A172 (cell line): ENCODE data around the gene MXD3. TPM values are rescaled to one million over a fixed set of nuclear protein-coding genes. Genes with fewer than 3 reads are reported as not detected.
A peak's percentile ranks its signal among the peaks of the same experiment; 100 is the strongest.
"Not testable (repeated sequence)": the region's sequence is repeated elsewhere in the genome, so short reads cannot be mapped to it uniquely, and the experiment has no call there.

Source experiments
- DNase-seq: peaks from one replicate; pipeline ENCODE4 v3.0.0-alpha.2; 2015; ENCODE audit warnings: low spot score
- total RNA-seq: library from RNA; depleted of rRNA; stranded (reverse); fragments of >200 nt; shearing (Covaris generic); gene quantifications from 2 replicates; pipeline ENCODE4 v1.2.3, GENCODE V29; 2014; rRNA removed

MXD3 gene, protein sequence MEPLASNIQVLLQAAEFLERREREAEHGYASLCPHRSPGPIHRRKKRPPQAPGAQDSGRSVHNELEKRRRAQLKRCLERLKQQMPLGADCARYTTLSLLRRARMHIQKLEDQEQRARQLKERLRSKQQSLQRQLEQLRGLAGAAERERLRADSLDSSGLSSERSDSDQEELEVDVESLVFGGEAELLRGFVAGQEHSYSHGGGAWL
- 81.3 and 99.7 TPM in 2 replicates for total RNA-seq

- peak; percentile 97 for DNase-seq
These were observed at the start of gene MXD3 for GRCh38 chr5:177311723-177312648. TSS of gene MXD3 (minus strand) at chr5:177311898. CDS start at chr5:177311830, 68 bp downstream.

GRCh38 chr5:177360740-177361139 is 49.0 kb upstream of the MXD3 start:
- DNase-seq: not testable (repeated sequence)

DNA sequence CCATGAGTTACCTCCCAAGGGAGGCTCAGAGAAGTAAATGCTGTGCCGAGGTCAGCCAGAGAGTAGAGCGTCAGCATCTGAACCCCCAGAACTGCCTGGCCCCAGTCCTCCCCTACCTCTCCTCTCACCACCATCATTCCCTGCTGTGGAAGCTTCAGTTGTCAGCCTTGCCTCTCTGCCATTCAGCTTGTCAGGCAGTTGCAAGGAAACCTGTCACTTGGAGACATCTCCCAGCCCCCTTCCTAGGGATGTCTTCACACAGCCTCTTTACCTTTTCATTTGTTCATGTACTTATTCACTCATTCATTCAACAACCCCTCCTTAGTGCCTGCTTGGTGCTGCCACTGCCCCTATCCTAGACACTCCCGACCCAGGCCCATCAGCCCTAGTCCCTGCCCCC is 48.2 kb upstream of the MXD3 start:
- no peak for DNase-seq

GRCh38 chr5:177359451-177359851 is 47.8 kb upstream of the MXD3 start:
- DNase-seq: no peak

DNA sequence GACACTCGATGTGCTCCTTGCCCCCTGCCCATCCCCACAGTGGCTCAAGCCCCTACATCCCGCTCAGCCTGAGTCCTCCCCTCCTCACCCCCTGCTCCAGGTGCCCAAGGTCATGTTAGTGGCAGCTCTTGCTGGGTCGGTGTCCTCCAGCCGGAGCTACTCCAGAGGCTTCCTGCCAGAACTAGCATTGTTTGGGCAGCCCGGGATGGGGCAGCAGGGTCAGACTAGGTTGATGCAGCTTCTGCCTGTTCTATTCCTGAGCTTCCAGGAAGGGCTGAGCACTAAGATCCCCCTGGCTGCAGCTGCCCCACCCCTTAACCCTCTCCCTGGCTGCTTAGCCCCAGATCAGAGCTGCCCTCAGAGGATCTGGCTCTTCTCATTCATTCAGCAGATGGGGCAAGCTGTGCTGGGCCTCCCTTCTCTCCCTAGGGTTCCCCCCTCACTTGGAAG is 46.7 kb upstream of the MXD3 start:
- no peak for DNase-seq

DNA sequence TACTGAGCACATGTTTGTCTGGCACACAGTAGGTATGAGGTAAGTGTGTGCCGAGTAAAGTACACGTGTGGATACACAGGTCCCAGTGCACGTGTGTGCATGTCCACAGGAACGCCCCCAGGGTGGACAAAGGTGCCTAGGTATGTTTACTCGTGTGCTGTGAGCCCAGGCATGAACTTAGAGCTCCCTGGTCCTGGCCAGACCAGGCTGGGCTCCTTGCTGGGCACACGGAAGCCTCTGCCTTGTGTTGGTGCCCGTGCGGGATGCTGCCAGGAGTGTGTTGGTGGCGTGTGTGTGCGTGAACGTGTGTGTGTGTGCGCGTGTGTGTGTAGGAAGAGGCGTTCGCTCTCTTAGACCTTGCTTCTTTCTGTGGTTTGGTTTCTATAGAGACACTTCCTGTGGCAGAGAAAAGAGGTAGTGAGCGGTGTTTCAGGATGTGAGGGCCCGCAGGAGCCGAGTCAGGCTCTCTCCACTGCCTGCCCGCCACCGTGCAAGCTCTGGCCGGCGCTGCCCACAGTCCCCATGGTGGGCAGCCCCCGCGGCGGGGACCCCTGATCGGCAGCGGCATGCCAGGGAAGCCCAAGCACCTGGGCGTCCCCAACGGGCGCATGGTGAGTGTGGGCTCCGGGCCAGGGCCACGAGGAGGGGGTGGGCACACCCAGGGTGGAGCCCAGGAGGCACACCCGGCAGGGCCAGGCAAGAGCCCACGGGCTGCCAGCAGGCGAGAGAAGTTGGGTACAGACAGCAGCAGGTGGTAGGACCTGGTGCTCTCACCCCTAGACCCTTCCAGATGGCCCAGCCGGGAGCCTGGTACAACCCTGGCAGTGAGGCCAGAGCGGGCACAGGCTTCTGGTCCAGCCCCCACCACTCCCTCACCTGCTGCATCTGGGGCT is 46.0 kb upstream of the MXD3 start, which contains the start of gene RGS14:
RGS14 (plus strand) TSS at position 466 of the 893 bp plus-strand sequence; CDS start at position 567, 101 bp downstream.
- peak; percentile 70 for DNase-seq

DNA sequence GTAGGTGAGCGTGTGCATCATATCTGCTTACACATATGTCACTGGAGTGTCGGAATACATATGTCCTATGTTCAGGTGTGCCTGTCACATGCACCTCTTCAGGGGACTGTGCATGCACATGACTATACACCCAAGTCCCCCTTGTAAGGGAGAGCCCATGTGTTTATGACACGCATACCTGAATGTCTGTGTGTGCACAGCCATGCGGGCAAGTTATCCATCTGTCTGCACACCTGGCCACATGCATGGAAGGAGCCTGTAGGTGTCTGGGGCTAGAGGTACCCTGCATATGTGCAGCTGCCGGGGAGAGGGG is 45.4 kb upstream of the MXD3 start:
- DNase-seq: no peak

- DNase-seq: no peak
These were observed 45.0 kb upstream of the MXD3 start for GRCh38 chr5:177356746-177357145.

DNA sequence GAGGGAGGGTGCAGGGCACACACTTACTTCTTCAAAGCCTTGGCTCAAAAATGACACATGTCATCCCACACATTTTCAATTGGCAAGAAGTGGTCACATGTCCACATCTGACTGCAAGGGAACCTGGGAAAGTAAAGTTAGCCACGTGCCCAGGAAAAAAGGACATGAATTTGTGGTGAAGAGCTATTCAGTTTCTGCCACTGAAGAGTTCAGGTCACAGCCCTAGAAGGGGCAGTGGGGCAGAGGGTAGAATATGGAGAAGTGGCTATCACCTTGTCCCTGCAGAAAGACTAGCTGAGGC is 44.1 kb upstream of the MXD3 start:
- no peak for DNase-seq

- DNase-seq: no peak
These were observed 43.6 kb upstream of the MXD3 start for GRCh38 chr5:177355162-177355867.

DNA sequence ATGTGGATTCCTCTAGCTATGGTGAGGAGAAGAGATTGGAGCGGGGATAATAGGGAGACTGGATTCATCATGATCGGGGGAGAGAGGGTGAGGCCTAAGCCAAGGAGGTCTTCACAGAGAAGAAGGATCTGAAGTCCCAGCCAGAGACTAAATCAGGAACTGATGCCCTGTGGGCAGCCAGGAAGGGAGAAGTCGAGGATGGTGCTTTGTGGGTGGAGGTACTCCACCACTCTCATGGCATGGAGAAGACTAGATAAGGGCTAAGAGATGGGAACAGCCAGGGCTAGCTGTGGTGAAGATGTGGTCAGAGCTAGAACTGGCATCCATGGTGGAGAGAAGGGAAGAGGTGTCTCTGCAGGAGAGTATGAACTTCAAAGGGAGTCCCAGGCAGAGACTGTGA is 43.0 kb upstream of the MXD3 start:
- DNase-seq: no peak

DNA sequence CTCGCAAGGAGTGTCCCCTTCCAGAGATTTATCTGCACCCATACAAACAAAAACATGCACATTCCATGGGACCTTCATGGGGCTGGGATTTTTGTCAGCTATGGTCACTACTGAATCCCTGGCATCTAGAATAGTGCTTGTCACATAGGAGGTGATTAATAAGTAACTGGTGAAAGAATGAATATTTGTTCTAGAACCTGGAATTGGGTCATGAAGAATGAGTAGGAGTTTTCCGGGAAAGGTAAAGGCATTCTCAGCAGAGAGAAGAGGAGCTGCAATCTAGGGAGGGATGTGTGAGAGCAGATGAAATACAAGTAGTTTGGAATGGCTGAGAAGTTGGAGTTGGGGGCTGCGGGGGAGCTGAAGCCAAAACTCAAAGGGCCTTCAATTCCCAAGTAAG is 42.6 kb upstream of the MXD3 start:
- no peak for DNase-seq

DNA sequence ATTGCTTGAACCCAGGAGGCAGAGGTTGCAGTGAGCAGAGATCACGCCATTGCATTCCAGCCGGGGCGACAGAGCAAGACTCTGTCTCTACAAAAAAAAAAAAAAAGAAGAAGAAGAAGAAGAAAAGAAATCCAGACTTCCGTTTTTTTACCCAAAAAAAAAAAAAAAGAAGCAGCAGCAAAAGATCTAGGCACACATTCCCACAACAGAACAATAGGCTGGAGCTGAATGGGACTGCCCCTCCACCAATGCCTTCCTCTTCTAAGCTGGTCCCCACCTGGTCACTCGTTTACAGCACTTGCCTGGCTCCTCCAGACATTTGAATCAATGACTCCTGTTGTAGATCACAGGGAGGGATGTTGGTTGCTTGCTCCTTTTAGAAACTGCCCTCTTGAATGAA is 41.4 kb upstream of the MXD3 start:
- no peak for DNase-seq

- DNase-seq: peak; percentile 94
These were observed 40.0 kb upstream of the MXD3 start, which contains the start of gene LMAN2 for GRCh38 chr5:177351392-177352329. TSS of gene LMAN2 (minus strand) at chr5:177351668. CDS start at chr5:177351647, 21 bp downstream.

DNA sequence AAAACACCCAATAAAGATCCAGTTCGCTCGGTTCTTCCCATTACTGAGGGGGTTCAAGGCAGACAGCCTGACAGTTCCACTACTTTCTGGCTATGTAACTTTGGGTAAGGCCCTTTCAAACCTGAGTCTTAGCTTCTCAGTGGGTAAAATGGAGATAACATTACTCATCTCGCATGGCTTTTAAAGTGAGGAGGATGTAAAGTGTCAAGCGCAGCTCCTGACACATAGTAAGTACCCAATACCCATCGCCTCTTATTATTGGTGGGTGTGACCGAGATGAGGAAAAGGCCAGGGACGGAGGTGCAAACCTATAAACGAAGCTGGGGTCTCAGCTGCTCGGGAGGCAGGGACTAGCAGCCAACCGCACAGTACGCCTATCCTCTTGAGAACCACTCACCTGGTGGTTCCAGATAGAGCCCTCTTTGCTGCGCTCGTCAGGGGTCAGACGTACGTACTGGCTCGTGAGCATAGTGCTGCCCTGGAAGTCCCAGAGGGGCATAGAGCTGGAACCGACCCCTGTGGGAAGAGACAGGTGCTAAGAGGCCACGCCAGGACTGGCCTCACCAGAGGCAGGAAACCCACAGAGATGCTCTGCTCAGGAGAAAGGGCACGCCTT is 39.2 kb upstream of the MXD3 start:
- DNase-seq: no peak

GRCh38 chr5:177349762-177350161 is 38.1 kb upstream of the MXD3 start:
- DNase-seq: no peak

DNA sequence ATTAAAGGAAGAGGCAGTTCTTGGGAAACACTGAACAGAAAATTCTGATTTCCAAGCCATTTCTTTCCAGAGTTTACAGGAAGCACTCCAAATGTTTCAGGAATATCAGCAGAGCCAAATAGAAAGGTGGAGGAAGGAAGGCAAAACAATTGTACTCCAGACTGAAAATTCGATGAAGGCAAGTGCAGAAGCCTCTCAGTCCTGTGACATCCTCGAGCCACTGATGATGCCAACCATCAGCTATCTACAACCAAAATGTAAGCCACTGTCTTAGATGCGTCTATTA is 37.6 kb upstream of the MXD3 start:
- no peak for DNase-seq

GRCh38 chr5:177347699-177348098 is 36.0 kb upstream of the MXD3 start:
- no peak for DNase-seq

DNA sequence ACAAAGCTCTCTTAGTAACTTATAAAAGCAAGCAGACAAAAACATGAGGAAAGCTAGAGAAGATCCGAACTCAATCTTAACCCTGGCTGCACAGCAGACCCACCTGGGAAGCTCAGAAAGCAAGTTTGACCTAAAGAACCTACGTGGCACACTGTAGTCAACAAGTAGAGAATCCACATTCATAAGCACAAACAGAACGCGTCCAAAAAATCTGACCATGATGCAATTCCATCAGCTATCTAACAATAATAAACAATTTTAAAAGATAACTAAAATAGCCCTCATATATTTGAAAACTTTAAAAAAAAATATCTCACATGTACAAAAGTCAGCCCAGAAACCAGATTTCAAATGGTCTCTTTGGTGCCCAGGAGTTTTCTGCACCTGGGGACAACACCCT is 35.1 kb upstream of the MXD3 start:
- DNase-seq: no peak

DNA sequence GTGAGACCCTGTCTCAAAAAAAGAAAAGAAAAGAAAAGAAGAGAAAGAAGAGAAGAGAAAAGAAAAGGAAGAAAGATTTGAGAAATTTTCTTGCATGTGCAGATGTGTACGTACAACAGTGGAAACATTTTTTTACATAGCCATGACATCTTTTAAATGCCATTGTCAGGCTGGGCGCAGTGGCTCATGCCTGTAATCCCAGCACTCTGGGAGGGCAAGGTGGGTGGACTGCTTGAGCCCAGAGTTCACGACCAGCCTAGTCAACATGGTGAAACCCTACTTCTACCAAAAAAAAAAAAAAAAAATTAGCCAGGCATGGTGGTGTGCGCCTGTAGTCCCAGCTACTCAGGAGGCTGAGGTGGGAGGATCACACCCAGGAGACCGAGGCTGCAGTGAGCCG is 33.2 kb upstream of the MXD3 start:
- DNase-seq: no peak
